Neural progenitor cell (in vitro differentiated cells): Measurements from ENCODE around the gene GH1.

Experiments
- EZH2 ChIP-seq: fragments of 200-600 bp; sonication (generic); IDR thresholded peaks from 2 replicates; pipeline ENCODE4 v1.6.1; 2017; ENCODE audit warnings: antibody characterized with exemption, mild to moderate bottlenecking, moderate library complexity
- EZH2phosphoT487 ChIP-seq: fragments of 200-600 bp; sonication (generic); IDR thresholded peaks from 2 replicates; pipeline ENCODE4 v1.6.1; 2017; ENCODE audit warnings: antibody characterized with exemption
- TF ChIP-seq, protein P1 (sequence below): fragments of 200-600 bp; sonication (generic); IDR thresholded peaks from 2 replicates; pipeline ENCODE4 v1.5.1; 2017; ENCODE audit warnings: antibody characterized with exemption, mild to moderate bottlenecking

DNA sequence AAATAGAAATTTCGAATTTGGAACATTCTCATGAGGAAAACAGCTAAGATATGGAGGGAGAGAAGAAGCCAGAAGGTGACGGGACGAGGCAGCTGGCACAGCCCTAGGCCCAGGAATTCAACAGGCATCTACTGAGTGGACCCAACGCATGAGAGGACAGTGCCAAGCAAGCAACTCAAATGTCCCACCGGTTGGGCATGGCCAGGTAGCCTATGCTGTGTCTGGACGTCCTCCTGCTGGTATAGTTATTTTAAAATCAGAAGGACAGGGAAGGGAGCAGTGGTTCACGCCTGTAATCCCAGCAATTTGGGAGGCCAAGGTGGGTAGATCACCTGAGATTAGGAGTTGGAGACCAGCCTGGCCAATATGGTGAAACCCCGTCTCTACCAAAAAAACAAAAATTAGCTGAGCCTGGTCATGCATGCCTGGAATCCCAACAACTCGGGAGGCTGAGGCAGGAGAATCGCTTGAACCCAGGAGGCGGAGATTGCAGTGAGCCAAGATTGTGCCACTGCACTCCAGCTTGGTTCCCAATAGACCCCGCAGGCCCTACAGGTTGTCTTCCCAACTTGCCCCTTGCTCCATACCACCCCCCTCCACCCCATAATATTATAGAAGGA, 2.0 kb downstream of the GH1 start:
- TF ChIP-seq, protein P1, sequence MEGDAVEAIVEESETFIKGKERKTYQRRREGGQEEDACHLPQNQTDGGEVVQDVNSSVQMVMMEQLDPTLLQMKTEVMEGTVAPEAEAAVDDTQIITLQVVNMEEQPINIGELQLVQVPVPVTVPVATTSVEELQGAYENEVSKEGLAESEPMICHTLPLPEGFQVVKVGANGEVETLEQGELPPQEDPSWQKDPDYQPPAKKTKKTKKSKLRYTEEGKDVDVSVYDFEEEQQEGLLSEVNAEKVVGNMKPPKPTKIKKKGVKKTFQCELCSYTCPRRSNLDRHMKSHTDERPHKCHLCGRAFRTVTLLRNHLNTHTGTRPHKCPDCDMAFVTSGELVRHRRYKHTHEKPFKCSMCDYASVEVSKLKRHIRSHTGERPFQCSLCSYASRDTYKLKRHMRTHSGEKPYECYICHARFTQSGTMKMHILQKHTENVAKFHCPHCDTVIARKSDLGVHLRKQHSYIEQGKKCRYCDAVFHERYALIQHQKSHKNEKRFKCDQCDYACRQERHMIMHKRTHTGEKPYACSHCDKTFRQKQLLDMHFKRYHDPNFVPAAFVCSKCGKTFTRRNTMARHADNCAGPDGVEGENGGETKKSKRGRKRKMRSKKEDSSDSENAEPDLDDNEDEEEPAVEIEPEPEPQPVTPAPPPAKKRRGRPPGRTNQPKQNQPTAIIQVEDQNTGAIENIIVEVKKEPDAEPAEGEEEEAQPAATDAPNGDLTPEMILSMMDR, result no peak
- no peak for TF ChIP-seq EZH2phosphoT487
- no peak for TF ChIP-seq EZH2
